ENCODE results near the gene TENM4.

Gene TENM4

GRCh38 chr11:79388201-79388600 lies 52.6 kb downstream of the TENM4 start:
- DNase-seq (ENCODE audit: low spot score) = no peak

- DNase-seq (ENCODE audit: low spot score) = no peak
Observed at GRCh38 chr11:79383874-79384273, 57.0 kb downstream of the TENM4 start.

- DNase-seq (ENCODE audit: low spot score) = no peak
Observed at GRCh38 chr11:79382301-79383050, 58.4 kb downstream of the TENM4 start.

- DNase-seq (ENCODE audit: low spot score) = no peak
Observed at GRCh38 chr11:79381036-79381435, 59.8 kb downstream of the TENM4 start.

- no peak for DNase-seq (ENCODE audit: low spot score)
Observed at GRCh38 chr11:79377406-79377805, 63.4 kb downstream of the TENM4 start.

- DNase-seq (ENCODE audit: low spot score) = no peak
Observed at GRCh38 chr11:79375818-79376550, 64.8 kb downstream of the TENM4 start.

- DNase-seq (ENCODE audit: low spot score) = no peak
Observed at GRCh38 chr11:79374727-79375126, 66.1 kb downstream of the TENM4 start.

- DNase-seq (ENCODE audit: low spot score) = no peak
Observed at GRCh38 chr11:79371724-79372123, 69.1 kb downstream of the TENM4 start.

GRCh38 chr11:79371152-79371551 lies 69.7 kb downstream of the TENM4 start:
- no peak for DNase-seq (ENCODE audit: low spot score)

- no peak for DNase-seq (ENCODE audit: low spot score)
Observed at GRCh38 chr11:79369055-79369454, 71.8 kb downstream of the TENM4 start.

GRCh38 chr11:79367844-79368243 lies 73.0 kb downstream of the TENM4 start:
- no peak for DNase-seq (ENCODE audit: low spot score)

GRCh38 chr11:79366218-79366617 lies 74.6 kb downstream of the TENM4 start:
- no peak for DNase-seq (ENCODE audit: low spot score)

- no peak for DNase-seq (ENCODE audit: low spot score)
Observed at GRCh38 chr11:79363861-79364378, 76.9 kb downstream of the TENM4 start.

GRCh38 chr11:79363256-79363655 lies 77.6 kb downstream of the TENM4 start:
- no peak for DNase-seq (ENCODE audit: low spot score)

- DNase-seq (ENCODE audit: low spot score) = no peak
Observed at GRCh38 chr11:79362821-79363220, 78.0 kb downstream of the TENM4 start.

GRCh38 chr11:79362206-79362757 lies 78.5 kb downstream of the TENM4 start:
- DNase-seq (ENCODE audit: low spot score) = no peak

GRCh38 chr11:79358258-79358657 lies 82.6 kb downstream of the TENM4 start:
- no peak for DNase-seq (ENCODE audit: low spot score)

- DNase-seq (ENCODE audit: low spot score) = no peak
Observed at GRCh38 chr11:79353706-79354105, 87.1 kb downstream of the TENM4 start.

GRCh38 chr11:79352349-79352703 lies 88.5 kb downstream of the TENM4 start:
- no peak for DNase-seq (ENCODE audit: low spot score)

- no peak for DNase-seq (ENCODE audit: low spot score)
Observed at GRCh38 chr11:79348976-79349682, 91.7 kb downstream of the TENM4 start.

GRCh38 chr11:79346021-79346420 lies 94.8 kb downstream of the TENM4 start:
- DNase-seq (ENCODE audit: low spot score) = no peak

GRCh38 chr11:79344753-79345294 lies 96.0 kb downstream of the TENM4 start:
- no peak for DNase-seq (ENCODE audit: low spot score)

Measured in CD4-positive, alpha-beta T cell treated with Interleukin-2 at 100 ng/mL for 4 hours (primary cell).